ENCODE measurements around the gene SLC7A14. TPM values are rescaled to one million over a fixed set of nuclear protein-coding genes. Genes with fewer than 3 reads are reported as not detected.
A peak's percentile ranks its signal among the peaks of the same experiment; 100 is the strongest.

The SLC7A14 gene
- total and polyA plus RNA-seq, 2 of the 13 experiments (the other 11 are each of a cell fraction or from before 2014, with no cell fraction given): not detected

DNA sequence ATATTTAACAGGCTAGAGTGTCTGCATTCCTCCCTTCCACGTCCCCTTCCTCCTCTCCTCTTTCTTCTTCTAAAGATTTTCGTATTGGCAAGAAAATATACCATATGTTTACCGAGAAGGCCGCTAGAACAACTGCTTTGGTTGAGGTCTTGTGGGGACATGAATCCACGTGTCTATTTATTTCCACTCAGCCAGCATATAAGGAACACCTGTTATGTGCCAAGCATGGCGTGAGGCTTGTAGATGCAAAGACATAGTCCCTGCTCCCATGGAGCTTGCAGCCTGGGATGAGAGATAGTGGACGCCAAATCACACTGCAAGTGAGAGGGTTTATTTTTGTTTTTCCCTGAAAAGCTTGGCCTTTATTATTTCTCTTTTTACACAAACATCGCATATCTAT is 57.1 kb downstream of the SLC7A14 start (continued):
- TF ChIP-seq ZNF570 (CRISPR knock-in tag; IDR thresholded peaks at IDR 0.05; ENCODE audit: borderline replicate concordance): no peak
- no peak for TF ChIP-seq ZNF782 (CRISPR knock-in tag; IDR thresholded peaks at IDR 0.05; ENCODE audit: borderline replicate concordance)
- TF ChIP-seq ZNF180 (CRISPR knock-in tag; IDR thresholded peaks at IDR 0.05; ENCODE audit: borderline replicate concordance, low read depth): no peak
- TF ChIP-seq ZKSCAN8 (CRISPR knock-in tag; IDR thresholded peaks at IDR 0.05; ENCODE audit: borderline replicate concordance): no peak

DNA sequence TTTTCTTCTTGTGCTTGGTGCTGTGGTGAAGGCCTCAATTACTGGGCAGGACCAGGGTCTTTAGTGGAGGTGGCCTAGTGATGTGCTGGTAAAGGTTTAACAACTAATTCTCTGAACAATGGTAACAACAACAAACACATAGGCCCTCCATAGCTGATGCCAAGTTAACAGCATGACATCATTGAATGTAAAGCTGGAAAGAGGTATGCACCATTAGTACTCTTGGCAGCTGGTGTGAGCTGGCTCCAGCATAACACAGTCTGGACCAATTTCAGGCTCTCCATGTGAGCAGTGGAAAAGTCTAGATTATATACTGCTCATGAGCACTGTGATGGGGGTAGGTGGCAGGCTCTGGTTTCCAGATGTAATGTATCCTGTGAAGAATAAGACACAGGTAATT is 61.8 kb downstream of the SLC7A14 start:
- Histone ChIP-seq H3K4me3 (replicated peaks in 1 of 3; ENCODE audit: insufficient read depth in 1 of 3, low read depth in 2 of 3, low read length in 3 of 3) (no peak overlapping the region), H3K36me3 (replicated peaks in 1 of 2; ENCODE audit: control insufficient read depth in 1 of 2, insufficient read depth in 2 of 2, low read length in 2 of 2) (no peaks in the 10 kb centered on the region), H3K27me3 (ENCODE audit: control insufficient read depth in 1 of 2, insufficient read depth in 2 of 2, low read length in 2 of 2) (peaks cover 1 to 15% of the 10 kb centered on the region in 2 experiments; a peak in 2 of 5 replicates), H3K27ac (ENCODE audit: extremely low read length, insufficient read depth, low read length) (no peak overlapping the region), H4K20me1 (ENCODE audit: insufficient read depth, low read length) (no peaks in the 10 kb centered on the region), H3K4me2 (ENCODE audit: low read depth, low read length) (no peak overlapping the region), H3K79me2 (ENCODE audit: insufficient read depth, low read length) (no peaks in the 10 kb centered on the region), H3K4me1 (ENCODE audit: insufficient read depth, low read length) (no peaks in the 10 kb centered on the region), H3K9ac (ENCODE audit: insufficient read depth, low read depth, low read length) (no peak overlapping the region), H2AFZ (ENCODE audit: low read length) (no peak overlapping the region), H3K9me3 (ENCODE audit: low read length) (no peaks in the 10 kb centered on the region)
- POLR2A ChIA-PET: no interaction called here
- intact Hi-C loops (cut with micrococcal nuclease; ENCODE audit: unreplicated experiment): no loop called here
- FAIRE-seq (no peak), DNase-seq (ENCODE audit: low spot score) (no peak), ATAC-seq (no peak)
- TF ChIP-seq SPEN (CRISPR knock-in tag; IDR thresholded peaks at IDR 0.05; ENCODE audit: low read depth): no peak
- TF ChIP-seq ATF7 (IDR thresholded peaks at IDR 0.05): peak; percentile 25; the same call in 1 of the 2 replicates
- no peak for TF ChIP-seq ATF7 (CRISPR knock-in tag; IDR thresholded peaks at IDR 0.05)
- BruUV-seq (replicated peaks): no TSS peak
- CTCF ChIA-PET (ENCODE audit: low intra/inter-chr PET ratio, low total read pairs): no interaction called here
- in situ Hi-C loops (cut with HindIII; ENCODE audit: extremely low pct_ligation_motif_present, low pct_unique_long_range_greater_than_20kb): no loop called here

- H3K79me2 ChIP-seq (ENCODE audit: insufficient read depth, low read length): no peaks in the 10 kb centered on the region
- no peaks in the 10 kb centered on the region for H3K9me3 ChIP-seq (ENCODE audit: low read length)
- BruUV-seq (replicated peaks): no TSS peak
- H3K4me2 ChIP-seq (ENCODE audit: low read depth, low read length): no peak overlapping the region
- intact Hi-C loops (cut with micrococcal nuclease; ENCODE audit: unreplicated experiment): no loop called here
- in situ Hi-C loops (cut with HindIII; ENCODE audit: extremely low pct_ligation_motif_present, low pct_unique_long_range_greater_than_20kb): no loop called here
- no peak overlapping the region for H3K27ac ChIP-seq (ENCODE audit: extremely low read length, insufficient read depth, low read length)
- DNase-seq (ENCODE audit: low spot score) (no peak), ATAC-seq (no peak), FAIRE-seq (no peak)
- H4K20me1 ChIP-seq (ENCODE audit: insufficient read depth, low read length): no peaks in the 10 kb centered on the region
- H3K4me1 ChIP-seq (ENCODE audit: insufficient read depth, low read length): no peaks in the 10 kb centered on the region
- ChIA-PET POLR2A (no interaction called here), CTCF (ENCODE audit: low intra/inter-chr PET ratio, low total read pairs) (no interaction called here)
- no peak overlapping the region for H3K4me3 ChIP-seq (replicated peaks in 1 of 3; ENCODE audit: insufficient read depth in 1 of 3, low read depth in 2 of 3, low read length in 3 of 3)
- H3K27me3 ChIP-seq (ENCODE audit: control insufficient read depth in 1 of 2, insufficient read depth in 2 of 2, low read length in 2 of 2): peaks cover 1 to 9% of the 10 kb centered on the region in 2 experiments; a peak in 2 of 5 replicates
- no peak overlapping the region for H3K9ac ChIP-seq (ENCODE audit: insufficient read depth, low read depth, low read length)
- no peaks in the 10 kb centered on the region for H3K36me3 ChIP-seq (replicated peaks in 1 of 2; ENCODE audit: control insufficient read depth in 1 of 2, insufficient read depth in 2 of 2, low read length in 2 of 2)
- 44% methylated on average over 2 of the region's 2 CpGs for WGBS (ENCODE audit: low lambda C conversion rate)
- H2AFZ ChIP-seq (ENCODE audit: low read length): no peak overlapping the region
- TF ChIP-seq, protein P1, sequence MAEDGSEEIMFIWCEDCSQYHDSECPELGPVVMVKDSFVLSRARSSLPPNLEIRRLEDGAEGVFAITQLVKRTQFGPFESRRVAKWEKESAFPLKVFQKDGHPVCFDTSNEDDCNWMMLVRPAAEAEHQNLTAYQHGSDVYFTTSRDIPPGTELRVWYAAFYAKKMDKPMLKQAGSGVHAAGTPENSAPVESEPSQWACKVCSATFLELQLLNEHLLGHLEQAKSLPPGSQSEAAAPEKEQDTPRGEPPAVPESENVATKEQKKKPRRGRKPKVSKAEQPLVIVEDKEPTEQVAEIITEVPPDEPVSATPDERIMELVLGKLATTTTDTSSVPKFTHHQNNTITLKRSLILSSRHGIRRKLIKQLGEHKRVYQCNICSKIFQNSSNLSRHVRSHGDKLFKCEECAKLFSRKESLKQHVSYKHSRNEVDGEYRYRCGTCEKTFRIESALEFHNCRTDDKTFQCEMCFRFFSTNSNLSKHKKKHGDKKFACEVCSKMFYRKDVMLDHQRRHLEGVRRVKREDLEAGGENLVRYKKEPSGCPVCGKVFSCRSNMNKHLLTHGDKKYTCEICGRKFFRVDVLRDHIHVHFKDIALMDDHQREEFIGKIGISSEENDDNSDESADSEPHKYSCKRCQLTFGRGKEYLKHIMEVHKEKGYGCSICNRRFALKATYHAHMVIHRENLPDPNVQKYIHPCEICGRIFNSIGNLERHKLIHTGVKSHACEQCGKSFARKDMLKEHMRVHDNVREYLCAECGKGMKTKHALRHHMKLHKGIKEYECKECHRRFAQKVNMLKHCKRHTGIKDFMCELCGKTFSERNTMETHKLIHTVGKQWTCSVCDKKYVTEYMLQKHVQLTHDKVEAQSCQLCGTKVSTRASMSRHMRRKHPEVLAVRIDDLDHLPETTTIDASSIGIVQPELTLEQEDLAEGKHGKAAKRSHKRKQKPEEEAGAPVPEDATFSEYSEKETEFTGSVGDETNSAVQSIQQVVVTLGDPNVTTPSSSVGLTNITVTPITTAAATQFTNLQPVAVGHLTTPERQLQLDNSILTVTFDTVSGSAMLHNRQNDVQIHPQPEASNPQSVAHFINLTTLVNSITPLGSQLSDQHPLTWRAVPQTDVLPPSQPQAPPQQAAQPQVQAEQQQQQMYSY (CRISPR knock-in tag; IDR thresholded peaks at IDR 0.05): no peak
- TF ChIP-seq NCOA1 (CRISPR knock-in tag; IDR thresholded peaks at IDR 0.05) (no peak), SRSF4 (IDR thresholded peaks at IDR 0.05; ENCODE audit: low read depth, low read length, poor library complexity, severe bottlenecking) (no peak), NR2F6 (IDR thresholded peaks at IDR 0.05) (no peak), NR2F6 (CRISPR knock-in tag; IDR thresholded peaks at IDR 0.05) (no peak)
- TF ChIP-seq, protein P2, sequence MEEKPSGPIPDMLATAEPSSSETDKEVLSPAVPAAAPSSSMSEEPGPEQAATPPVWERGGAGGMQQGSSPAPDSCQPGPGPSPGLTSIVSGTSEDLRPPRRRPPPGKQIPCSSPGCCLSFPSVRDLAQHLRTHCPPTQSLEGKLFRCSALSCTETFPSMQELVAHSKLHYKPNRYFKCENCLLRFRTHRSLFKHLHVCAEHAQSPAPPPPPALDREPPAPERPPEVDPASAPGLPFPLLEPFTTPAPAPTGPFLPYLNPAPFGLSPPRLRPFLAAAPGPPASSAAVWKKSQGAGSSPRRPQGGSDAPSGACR (CRISPR knock-in tag; IDR thresholded peaks at IDR 0.05): no peak
Measured at GRCh38 chr3:170523248-170523647, 62.6 kb downstream of the SLC7A14 start.
